Umbilical cord (tissue), 2 donors: ENCODE results near the gene GABARAPL1. TPM values are rescaled to one million over a fixed set of nuclear protein-coding genes. Genes with fewer than 3 reads are reported as not detected.
"Not testable (repeated sequence)": the region's sequence is repeated elsewhere in the genome, so short reads cannot be mapped to it uniquely, and the experiment has no call there.

Source experiments
- DNase-seq: peaks from one replicate; pipeline ENCODE4 v3.0.0-alpha.2; 2015; ENCODE audit warnings: low spot score
- total RNA-seq: library from RNA; depleted of rRNA; stranded (reverse); fragments of >200 nt; gene quantifications from one replicate; pipeline ENCODE4 v1.2.3, GENCODE V29; 2014; ENCODE audit warnings: low replicate concordance; ENCODE audit not compliant: insufficient read depth

Gene GABARAPL1
- 69.1 TPM for total RNA-seq

DNA sequence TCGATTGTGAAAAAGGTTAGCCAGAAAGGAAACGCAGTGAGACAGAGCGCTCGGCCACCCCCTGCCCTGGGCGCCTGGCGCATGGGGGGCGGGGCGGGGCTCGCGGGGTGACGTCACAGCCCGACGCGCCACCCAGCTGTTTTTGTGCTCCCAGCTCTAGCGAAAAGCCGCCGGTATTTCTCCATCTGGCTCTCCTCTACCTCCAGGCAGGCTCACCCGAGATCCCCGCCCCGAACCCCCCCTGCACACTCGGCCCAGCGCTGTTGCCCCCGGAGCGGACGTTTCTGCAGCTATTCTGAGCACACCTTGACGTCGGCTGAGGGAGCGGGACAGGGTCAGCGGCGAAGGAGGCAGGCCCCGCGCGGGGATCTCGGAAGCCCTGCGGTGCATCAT is at the start of gene GABARAPL1:
TSS of gene GABARAPL1 (plus strand) at position 139 of the 393 bp plus-strand sequence. CDS start at position 392, 253 bp downstream.
- DNase-seq, result peak; percentile 82

GRCh38 chr12:10163084-10163483 is 49.6 kb upstream of the GABARAPL1 start:
- no peak for DNase-seq

DNA sequence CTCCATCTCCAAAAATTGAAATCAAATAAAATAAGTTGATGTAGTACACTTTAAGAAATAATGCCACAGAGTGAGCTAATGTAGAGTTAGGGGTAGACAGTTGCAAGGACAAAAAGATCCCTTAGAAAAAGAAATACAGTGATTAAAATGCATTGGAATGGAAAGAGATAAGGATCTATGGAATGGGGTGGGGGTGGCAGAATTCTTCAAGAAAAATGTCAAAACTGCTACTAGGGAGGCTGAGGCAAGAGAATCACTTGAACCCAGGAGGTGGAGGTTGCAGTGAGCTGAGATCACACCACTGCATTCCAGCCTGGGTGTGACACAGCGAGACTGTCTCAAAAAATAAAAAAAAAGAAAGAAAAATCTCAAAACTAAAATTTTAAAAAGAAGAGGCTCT is 47.3 kb upstream of the GABARAPL1 start:
- DNase-seq, result no peak

DNA sequence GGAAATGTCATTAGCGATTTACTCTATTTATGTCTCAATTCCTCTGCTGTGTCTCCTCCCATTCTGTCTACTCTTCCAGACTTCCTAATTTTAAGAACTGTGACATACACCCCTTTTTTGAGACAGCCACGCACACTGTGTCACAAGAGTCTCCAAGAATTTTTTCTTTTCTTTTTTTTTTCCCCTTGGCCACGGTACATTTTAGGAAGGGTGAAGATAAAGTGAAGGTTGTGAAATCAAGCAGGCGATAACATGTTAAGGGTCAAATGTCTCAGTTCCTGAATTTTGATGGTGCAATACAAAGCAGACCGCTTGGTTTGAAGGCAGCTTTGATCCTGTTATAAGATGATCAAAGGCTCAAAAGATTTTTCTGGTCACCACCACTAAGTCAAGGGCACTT is 45.1 kb upstream of the GABARAPL1 start:
- DNase-seq, result peak; percentile 50

DNA sequence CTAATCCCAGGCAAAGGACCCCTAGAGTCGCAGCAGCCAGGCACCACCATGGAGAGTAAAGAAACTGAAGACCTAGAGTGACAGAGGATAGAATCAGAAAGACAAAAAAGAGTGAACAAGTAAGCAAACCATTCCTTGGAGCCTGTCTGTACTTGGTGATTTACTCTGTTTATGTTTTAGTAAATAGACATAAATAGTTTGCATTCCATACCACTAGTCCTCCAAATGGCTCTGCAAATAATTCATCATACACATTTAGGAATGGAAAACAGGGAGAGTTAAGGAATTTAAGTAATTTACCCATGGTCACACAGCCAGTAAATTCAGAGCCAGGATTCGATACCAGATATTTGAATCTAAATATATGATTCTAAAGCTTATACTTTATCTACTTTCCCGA is 43.6 kb upstream of the GABARAPL1 start:
- DNase-seq, result no peak

DNA sequence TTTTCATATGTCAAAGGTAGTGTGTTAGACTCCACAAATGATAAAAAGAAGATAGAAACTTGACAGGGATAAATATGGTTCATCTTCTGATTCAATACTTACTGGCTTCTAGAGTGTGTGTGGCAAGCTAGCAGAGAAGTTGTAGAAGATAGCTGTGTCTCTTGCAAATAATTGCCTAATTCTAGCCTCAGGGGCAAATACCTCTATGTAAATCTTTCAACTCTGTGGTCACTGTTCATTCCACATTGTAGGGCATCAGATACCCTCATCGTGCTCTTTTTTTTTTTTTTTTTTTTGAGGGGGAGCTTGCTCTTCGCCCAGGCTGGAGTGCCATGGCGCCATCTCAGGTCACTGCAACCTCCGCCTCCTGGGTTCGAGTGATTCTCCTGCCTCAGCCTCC is 42.5 kb upstream of the GABARAPL1 start:
- DNase-seq, result no peak

DNA sequence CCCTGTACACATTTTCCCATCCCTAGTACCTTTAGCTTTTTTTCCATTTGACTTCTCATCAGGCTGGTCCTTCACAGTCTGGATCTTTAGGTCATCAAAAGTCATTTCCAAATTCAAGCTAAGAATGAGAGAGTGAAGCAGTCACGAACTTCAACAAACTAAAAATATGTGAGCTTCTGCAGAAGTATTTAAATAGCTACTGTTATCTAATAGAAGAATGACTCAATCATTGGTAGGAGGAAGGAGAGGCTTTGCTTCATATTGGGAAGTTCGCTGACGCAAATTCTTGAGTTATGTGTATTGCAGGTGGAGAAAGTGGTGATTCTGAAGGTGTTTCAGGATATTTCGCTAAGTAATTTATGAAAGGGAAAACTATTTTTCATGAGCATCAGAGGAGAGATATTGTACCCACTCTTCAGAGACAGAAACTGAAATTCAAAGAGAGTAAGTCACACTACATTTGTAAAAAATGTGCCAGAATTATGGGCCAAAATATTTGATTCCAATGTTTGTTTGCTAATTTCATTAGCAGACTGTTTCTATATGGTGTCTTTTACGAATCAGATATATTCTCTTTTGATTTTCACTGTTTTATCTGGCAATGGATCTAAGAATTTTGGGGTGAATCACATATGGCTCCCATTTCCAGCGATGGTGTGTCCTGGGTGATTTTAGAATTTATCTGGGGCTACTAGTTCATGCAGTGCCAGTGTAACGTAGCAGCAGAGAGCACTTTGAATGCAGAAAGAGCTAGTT is 40.5 kb upstream of the GABARAPL1 start, which contains the start of gene OLR1:
TSS of gene OLR1 (minus strand) at position 160 of the 756 bp plus-strand sequence. CDS start at position 105, 55 bp downstream.
- no peak for DNase-seq

GRCh38 chr12:10174986-10175614 is 37.6 kb upstream of the GABARAPL1 start:
- no peak for DNase-seq

GRCh38 chr12:10175846-10176636 is 36.6 kb upstream of the GABARAPL1 start:
- DNase-seq, result peak; percentile 66

GRCh38 chr12:10178821-10179220 is 33.9 kb upstream of the GABARAPL1 start, which contains the start of gene TMEM52B:
Gene TMEM52B, plus strand, starts transcription at chr12:10179032. Its CDS starts 543 bp downstream, at chr12:10179575.
- no peak for DNase-seq

- no peak for DNase-seq
These were observed 32.9 kb upstream of the GABARAPL1 start for GRCh38 chr12:10179776-10180181.

DNA sequence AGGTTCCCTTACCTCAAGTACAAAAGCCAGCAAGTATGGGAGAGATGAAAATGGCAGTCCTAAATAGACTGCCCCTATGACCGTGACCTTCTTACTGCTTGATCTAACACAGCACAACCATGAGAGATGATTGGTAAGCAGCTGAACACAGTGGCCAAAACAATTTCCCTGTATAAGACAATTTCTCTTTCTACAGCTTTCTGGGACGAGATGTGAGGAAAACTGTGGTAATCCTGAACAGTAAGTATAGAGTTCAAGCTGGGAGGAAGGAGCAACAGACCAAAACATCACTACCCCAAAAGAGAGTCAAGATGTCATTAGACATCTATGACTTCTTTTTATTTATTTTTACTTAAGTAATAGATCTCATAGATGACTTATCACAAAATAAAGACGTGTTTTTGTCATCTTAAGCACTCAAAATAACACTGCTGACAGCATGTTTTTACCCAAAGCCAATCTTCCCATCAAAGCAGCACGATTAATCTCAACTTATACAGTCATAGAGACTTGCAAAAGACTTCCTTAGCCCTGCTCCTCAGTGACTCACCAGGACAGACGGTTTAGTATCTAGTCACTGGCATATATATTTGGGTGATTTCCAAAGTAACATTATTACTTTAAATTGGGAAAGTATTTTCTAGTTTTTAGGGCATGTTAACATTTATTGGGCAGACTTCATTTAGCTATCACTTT is 30.2 kb upstream of the GABARAPL1 start:
- peak; percentile 79 for DNase-seq

DNA sequence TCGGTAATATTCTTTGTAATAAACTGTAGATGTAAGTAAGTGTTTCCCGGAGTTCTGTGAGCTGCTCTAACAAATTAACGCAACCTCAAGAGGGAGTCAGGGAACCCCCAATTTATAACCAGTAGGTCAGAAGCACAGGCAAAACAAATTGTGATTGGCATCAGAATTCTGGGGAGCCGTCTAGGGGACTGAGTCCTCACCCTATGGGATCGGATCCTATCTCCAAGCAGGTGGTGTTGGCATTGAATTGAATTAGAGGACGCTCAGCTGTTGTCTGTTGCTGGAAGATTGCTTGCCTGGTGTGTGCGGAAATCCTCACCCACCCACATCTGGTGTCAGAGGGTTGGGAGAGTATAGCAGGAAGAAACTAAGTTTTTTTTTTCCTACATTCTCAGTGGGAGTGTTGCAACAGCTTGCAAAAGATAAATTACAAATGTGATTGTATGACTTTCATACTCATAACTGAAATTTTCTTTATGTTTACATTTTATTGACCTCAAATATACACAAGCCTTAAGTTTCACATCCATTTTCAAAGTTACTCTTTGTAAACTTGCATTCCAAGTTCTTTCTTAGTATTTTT is 28.3 kb upstream of the GABARAPL1 start:
- peak; percentile 60 for DNase-seq

- DNase-seq, result peak; percentile 40
These were observed 26.4 kb upstream of the GABARAPL1 start for GRCh38 chr12:10186299-10186698.

GRCh38 chr12:10186958-10187357 is 25.7 kb upstream of the GABARAPL1 start:
- DNase-seq, result not testable (repeated sequence)

- DNase-seq, result peak; percentile 28
These were observed 23.0 kb upstream of the GABARAPL1 start for GRCh38 chr12:10189653-10190052.

DNA sequence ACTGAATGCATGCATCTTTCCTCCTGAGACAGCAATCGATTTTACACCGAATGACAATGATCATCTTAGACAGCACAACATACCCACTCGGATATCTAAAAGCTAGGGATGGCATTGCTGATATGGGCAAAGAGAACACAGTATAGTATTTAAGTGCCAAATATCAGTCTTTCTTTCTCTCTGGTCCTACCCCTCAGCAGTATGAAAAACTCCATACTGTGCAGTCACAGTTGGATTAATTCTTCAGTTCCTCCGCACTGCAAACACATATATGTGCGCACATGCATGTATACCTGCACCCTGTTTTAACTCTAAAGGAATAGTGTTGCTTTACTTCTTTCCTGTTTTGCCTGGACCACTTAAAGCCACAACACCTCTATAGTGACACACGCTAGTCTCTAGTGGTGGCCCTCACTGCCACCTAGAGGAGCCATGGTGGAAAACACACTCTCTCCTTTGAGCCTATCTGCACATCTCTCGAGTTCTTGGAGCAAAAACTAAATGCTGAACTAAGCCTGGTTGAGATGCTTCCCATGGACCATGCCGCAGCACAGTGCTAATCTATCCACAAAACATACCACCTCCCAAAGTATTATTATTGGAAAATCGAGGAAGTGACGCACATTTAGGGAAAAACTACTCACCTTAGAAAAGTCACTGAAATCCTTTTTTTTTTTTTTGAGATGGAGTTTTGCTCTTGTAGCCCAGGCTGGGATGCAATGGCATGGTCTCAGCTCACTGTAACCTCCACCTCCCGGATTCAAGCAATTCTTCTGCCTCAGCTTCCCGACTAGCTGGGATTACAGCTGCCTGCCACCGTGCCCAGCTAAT is 21.9 kb upstream of the GABARAPL1 start:
- DNase-seq, result peak; percentile 76

DNA sequence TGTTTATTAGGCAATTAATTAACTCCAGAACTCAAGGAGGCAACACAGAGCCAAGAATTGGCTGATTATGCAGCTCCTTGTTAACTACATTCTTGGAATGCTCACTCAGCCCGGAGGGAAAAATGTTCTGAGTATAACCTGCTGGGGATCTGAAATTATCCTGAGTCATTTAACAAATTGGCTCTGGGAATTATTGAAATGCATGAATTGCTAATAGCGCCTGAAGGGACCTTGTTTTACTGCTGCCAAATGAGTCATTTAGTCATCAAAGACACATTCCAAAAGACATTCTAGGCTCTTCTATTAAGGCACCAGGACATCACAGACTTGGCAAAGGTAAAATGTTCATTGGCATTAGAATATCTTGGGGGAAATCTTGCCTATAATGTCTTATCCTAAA is 20.8 kb upstream of the GABARAPL1 start:
- no peak for DNase-seq

GRCh38 chr12:10194160-10194670 is 18.5 kb upstream of the GABARAPL1 start:
- DNase-seq, result no peak

GRCh38 chr12:10196210-10196609 is 16.5 kb upstream of the GABARAPL1 start:
- no peak for DNase-seq
